Iris pigment epithelial cell (primary cell): Measurements from ENCODE around the gene FAU.
"Not testable (repeated sequence)": the region's sequence is repeated elsewhere in the genome, so short reads cannot be mapped to it uniquely, and the experiment has no call there.

Source experiments
- DNase-seq: peaks from one replicate; pipeline ENCODE4 v3.0.0-alpha.2; 2011; ENCODE audit warnings: low read depth

FAU gene

GRCh38 chr11:65121865-65122696 lies at the start of gene FAU, which contains the start of gene MRPL49:
FAU (minus strand) TSS chr11:65122134; CDS start chr11:65121813, 321 bp downstream.
MRPL49 (plus strand) TSS chr11:65122321; CDS start chr11:65122347, 26 bp downstream.
- peak; percentile 99 for DNase-seq

DNA sequence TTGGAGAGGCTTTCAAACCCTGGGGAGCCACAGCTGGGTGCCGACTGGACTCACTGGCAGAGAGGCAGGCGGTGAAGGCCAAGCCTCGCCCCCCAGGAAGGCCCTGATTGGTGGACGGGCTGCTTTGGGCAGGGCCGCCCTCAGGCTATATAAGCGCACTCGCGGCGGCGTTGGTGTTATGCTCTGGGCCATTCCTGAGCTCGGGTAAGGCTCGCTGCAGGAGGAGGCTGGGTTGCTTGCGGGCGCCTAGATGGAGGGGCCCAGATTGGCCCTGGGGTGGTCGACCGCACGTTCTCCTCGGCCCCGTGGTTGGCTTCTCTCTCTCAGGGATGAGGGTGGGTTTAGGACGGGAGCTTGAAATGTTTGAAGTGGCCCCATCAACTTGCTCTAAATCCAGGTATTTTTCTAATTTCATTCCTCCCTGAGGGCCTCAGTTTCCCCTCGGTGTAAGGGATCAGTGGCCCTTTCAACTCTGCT lies 48.2 kb upstream of the FAU start, which contains the start of gene SPDYC:
TSS of gene SPDYC (plus strand) at position 176 of the 477 bp plus-strand sequence. CDS start 1,125 bp downstream, outside the sequence.
- DNase-seq: no peak

GRCh38 chr11:65169164-65169641 lies 47.3 kb upstream of the FAU start:
- peak; percentile 52 for DNase-seq

DNA sequence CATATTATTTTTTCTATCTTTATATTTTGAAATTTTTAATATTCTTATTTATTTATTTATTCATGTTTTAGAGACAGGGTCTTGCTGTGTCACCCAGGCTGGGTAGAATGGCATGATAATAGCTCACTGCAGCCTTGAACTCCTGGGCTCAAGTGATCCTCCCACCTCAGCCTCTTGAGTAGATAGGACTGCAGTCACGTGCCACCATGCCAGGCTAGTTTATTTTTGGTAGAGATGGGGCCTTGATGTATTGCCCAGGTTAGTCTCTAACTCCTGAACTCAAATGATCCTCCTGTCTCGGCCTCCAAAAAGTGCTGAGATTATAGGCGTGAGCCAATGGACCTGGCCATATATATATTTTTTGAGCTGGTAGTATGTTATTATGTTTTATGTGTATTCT lies 45.7 kb upstream of the FAU start:
- DNase-seq: no peak

DNA sequence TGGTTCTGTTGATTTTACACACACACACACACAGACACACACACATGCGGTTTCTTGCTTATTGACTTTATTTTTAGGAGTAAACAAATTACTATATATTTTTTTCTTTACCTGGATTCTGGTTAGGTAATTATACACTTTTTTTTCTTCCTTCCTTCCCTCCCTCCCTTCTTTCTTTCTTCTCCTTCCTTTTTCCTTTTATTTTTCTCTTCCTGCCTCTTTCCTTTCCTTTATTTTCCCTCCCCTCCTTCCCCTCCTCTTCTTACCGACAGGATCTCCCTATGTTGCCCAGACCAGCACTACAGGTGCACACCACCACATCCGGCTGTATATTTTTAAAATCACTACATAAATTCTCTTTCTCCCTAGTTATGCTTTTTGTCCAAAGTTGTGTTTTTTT lies 45.0 kb upstream of the FAU start:
- no peak for DNase-seq

GRCh38 chr11:65165410-65166317 lies 43.7 kb upstream of the FAU start:
- no peak for DNase-seq

- no peak for DNase-seq
These were observed 41.8 kb upstream of the FAU start for GRCh38 chr11:65163684-65164083.

GRCh38 chr11:65160643-65161042 lies 38.7 kb upstream of the FAU start:
- DNase-seq: no peak

DNA sequence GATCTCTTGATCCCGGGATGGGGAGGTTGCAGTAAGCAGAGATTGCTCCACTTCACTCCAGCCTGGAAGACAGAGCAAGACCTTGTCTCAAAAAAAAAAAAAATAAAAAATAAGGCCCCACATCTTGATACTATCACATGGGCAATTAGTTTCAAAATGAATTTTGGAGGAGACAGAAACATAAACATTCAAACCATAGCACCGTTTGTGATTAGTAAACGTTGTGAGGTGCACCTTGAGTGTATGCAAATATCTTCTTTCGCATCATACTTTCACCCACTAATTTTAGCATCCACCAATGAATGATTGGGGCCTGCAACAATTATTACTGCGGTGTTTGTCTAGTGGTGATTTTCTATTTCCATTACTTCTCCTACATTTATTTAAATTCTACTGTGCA lies 37.1 kb upstream of the FAU start:
- DNase-seq: no peak

- no peak for DNase-seq
These were observed 35.4 kb upstream of the FAU start for GRCh38 chr11:65157336-65157735.

GRCh38 chr11:65156926-65157325 lies 35.0 kb upstream of the FAU start:
- no peak for DNase-seq

GRCh38 chr11:65156256-65156655 lies 34.3 kb upstream of the FAU start:
- DNase-seq: no peak

GRCh38 chr11:65152122-65152521 lies 30.2 kb upstream of the FAU start:
- DNase-seq: no peak

DNA sequence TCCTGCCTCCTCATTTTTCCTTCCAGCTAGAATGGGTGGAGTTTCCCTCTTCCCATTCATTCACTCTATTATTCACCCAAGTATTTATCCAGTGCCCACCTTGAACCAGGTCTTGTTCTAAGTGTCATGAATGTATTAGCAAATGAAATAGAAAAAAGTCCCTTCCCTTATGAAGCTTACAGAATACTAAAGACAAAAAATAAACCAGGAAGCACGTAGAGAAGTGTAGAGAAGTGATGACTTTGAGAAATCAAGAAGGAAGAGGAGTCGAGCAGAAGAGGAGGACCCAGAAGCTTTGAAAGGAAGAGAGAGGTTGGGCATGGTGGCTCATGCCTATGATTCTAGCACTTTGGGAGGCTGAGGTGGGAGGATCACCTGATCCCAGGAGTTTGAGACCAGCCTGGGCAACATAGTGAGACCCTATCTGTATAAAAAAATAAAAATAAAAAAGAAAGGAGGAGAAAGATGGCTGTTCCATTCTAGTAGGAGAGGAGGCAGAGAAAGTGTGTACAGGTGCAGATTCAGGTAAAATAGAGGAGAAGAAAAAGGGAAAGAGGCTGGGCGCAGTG lies 29.5 kb upstream of the FAU start:
- no peak for DNase-seq

DNA sequence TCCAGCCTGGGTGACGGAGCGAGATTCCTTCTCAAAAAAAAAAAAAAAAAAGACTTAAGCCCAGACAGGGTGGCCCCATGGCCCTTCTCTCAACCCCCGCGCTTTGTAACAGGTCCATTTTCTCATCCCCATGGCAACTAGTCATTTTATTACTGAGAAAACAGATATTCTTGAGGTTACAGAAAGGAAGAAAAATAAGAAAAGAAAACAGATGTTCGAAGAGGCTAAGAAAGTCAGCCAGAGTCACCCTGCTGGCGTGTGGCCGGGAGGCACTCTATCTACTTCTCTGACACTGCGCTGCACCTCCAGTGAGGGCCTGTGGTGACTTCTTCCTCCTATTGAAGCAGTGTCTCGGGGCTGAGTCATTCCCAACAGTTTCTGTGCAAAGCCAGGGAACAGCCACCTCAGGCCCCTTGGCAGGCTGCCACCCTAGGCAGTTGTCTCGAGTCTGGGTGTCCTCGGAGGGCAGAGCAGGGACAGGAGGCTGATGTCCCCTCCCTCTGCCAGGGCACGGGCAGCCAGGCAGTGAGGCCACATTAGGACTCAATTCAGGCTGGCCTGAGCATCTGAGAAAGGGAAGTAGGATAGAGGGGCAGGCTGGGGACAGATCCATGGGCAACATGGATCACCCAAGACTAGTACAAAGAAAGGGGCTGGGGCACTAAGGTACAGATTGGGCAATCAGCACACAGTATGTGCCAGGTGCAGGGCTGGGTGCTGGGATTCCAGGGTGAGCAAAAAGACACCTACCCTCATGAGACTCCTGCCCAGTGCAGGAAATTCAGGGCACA lies 28.8 kb upstream of the FAU start:
- peak; percentile 66 for DNase-seq

DNA sequence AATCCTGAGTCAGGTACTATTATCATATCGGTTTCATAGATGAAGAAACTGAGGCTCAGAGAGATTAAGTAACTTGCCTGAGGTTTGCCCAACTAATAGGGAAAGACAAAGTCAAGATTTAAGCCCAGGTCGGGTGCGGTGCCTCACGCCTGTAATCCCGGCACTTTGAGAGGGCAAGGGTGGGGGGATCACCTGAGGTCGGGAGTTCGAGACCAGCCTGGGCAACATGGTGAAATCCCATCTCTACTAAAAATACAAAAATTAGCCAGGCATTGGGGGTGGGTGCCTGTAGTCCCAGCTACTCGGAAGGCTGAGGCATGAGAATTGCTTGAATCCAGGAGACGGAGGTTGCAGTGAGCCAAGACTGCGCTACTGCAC lies 28.2 kb upstream of the FAU start:
- DNase-seq: not testable (repeated sequence)

GRCh38 chr11:65148657-65149056 lies 26.7 kb upstream of the FAU start:
- DNase-seq: no peak

DNA sequence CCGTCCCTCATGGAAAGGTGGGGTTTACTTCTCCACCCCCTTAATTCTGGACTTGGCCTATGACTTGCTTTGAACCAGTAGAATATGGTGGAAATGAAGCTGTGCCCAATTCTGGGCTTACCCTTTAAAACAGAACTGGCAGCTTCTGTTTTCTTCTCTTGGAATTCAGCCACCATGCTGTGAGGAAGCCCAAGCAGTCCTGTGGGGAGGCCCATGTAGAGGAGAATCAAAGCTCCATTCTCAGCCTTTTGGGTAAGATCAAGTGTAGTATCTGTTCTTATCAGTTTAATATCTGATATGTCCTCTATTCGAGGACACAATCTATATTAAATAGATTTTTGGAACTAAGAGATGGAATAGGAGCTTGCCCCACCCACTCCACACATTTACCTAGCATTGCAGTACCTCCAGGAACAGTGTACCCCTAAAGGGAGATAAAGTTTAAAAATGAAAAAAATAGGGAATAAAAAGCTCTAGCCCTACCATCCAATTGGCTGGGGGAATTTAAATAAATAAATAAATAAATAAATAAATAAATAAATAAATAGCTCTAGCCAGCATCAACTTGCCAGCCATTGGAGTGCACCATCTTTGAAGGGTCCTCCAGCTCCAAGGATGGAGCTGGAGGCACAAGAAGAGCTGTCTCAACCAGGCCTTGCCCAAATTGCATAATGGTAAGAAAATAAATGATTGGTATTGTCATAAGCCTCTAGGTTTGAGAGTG lies 25.6 kb upstream of the FAU start:
- DNase-seq: no peak

- DNase-seq: no peak
These were observed 20.1 kb upstream of the FAU start for GRCh38 chr11:65141896-65142494.

- no peak for DNase-seq
These were observed 14.7 kb upstream of the FAU start for GRCh38 chr11:65136515-65137096.
